Endodermal cell (in vitro differentiated cells): Measurements from ENCODE around the gene PLEKHM2. TPM values are rescaled to one million over a fixed set of nuclear protein-coding genes. Genes with fewer than 3 reads are reported as not detected.
"Not testable (repeated sequence)": the region's sequence is repeated elsewhere in the genome, so short reads cannot be mapped to it uniquely, and the experiment has no call there.

ENCODE experiments used
- DNase-seq: peaks from one replicate; pipeline ENCODE4 v3.0.0-alpha.2; 2017
- H3K27ac ChIP-seq: 2 replicates; pipeline ENCODE4 v1.5.1; 2013; ENCODE audit warnings: mild to moderate bottlenecking, low read depth, low read length, moderate library complexity
- H3K27me3 ChIP-seq: 2 replicates; pipeline ENCODE4 v1.6.1; 2013; ENCODE audit warnings: mild to moderate bottlenecking, low read length, moderate library complexity; ENCODE audit not compliant: insufficient read depth, control insufficient read depth, poor library complexity, severe bottlenecking
- H3K36me3 ChIP-seq: 2 replicates; pipeline ENCODE4 v1.7.0; 2013; ENCODE audit warnings: mild to moderate bottlenecking, low read length, moderate library complexity; ENCODE audit not compliant: control insufficient read depth, insufficient read depth
- H3K4me1 ChIP-seq: one replicate; pipeline ENCODE4 v1.7.0; 2013; ENCODE audit warnings: low read length; ENCODE audit not compliant: control insufficient read depth, insufficient read depth
- H3K4me3 ChIP-seq: 2 replicates; pipeline ENCODE4 v1.5.1; 2013; ENCODE audit warnings: mild to moderate bottlenecking, low read length, moderate library complexity
- H3K9ac ChIP-seq: 2 replicates; pipeline ENCODE4 v1.6.1; 2013; ENCODE audit warnings: mild to moderate bottlenecking, low read length, moderate library complexity; ENCODE audit not compliant: poor library complexity, severe bottlenecking; ENCODE audit errors: extremely low read depth
- H3K9me3 ChIP-seq: 2 replicates; pipeline ENCODE4 v1.6.1; 2013; ENCODE audit warnings: mild to moderate bottlenecking, low read length, moderate library complexity; ENCODE audit not compliant: control insufficient read depth
- H3K27ac Mint-ChIP-seq: 2 replicates; pipeline ENCODE4 v1.8.0; 2020; ENCODE audit warnings: mixed read lengths
- H3K27me3 Mint-ChIP-seq: 2 replicates; pipeline ENCODE4 v1.8.0; 2021; ENCODE audit warnings: mild to moderate bottlenecking, mixed read lengths; ENCODE audit not compliant: insufficient read depth
- H3K36me3 Mint-ChIP-seq: 2 replicates; pipeline ENCODE4 v1.8.0; 2020; ENCODE audit warnings: low read depth, mixed read lengths
- H3K4me1 Mint-ChIP-seq: 2 replicates; pipeline ENCODE4 v1.8.0; 2020; ENCODE audit warnings: mixed read lengths
- H3K4me3 Mint-ChIP-seq: 2 replicates; pipeline ENCODE4 v1.8.0; 2020; ENCODE audit warnings: mild to moderate bottlenecking, moderate library complexity, mixed read lengths
- H3K9me3 Mint-ChIP-seq: 2 replicates; pipeline ENCODE4 v1.8.0; 2020; ENCODE audit warnings: mild to moderate bottlenecking, mixed read lengths
- CTCF ChIP-seq: fragments of 200-600 bp; sonication (generic); conservative IDR thresholded peaks from 2 replicates; pipeline ENCODE4 v1.5.0; 2021; ENCODE audit warnings: antibody characterized with exemption, mild to moderate bottlenecking
- WGBS, 2 experiments: methylation state at CpG; one replicate each; pipeline versions ENCODE4 v1.1.5 to v1.1.7; 2013; ENCODE audit warnings: missing lambda C conversion rate in 2 of 2, mixed read lengths in 1 of 2; ENCODE audit not compliant: insufficient coverage in 1 of 2, insufficient read length in 1 of 2; 5-methylcytosine and 5-hydroxymethylcytosine counted together
- total RNA-seq, 2 donors: library from RNA; stranded (reverse); fragmentation: NEBNext Ultra II Directional in 1 of 2; extraction: Animal tissue kit (Norgen Biotek cat#: 25700) in 1 of 2; gene quantifications; 2 replicates in 1 of 2; 3 replicates in 1 of 2; pipeline ENCODE4 v1.2.1, GENCODE V29; 2021

Gene PLEKHM2
- total RNA-seq, 2 donors from 2014 or later, result 46.9 to 50.4 TPM

DNA sequence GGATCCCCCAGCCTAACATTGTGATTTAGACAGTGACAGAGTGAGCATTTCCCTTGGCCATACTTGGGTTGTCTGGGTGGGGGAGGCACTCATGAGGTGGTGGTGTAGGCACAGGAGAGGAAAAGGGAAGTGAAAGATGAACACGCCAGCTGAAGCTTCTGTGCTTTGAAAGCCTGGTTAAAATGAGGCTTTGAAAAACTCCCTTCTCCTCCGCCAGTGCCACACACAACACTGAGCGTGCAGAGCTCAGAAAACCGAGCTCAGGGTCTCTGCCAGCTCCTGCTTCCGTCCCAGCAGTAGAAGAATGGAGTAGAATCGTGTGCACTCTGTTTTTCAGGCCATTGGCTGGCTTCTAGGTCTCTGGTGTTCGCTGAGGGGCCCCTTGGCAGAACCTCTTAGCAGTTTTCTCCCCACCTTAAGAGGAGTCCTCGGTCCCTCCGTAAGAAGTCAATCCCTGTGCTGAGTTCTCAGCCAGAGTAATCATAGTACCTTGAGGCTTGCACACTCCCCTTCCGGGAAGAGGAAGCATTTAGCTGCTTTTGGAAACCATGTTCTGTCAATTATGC, 12.9 kb downstream of the PLEKHM2 start:
- Histone ChIP-seq H3K27ac (no peak overlapping the region), H3K9ac (no peak overlapping the region), H3K27me3 (no peaks in the 10 kb centered on the region), H3K4me1 (no peaks in the 10 kb centered on the region), H3K4me3 (no peak overlapping the region), H3K36me3 (peaks cover 5% of the 10 kb centered on the region), H3K9me3 (no peaks in the 10 kb centered on the region)
- Mint-ChIP-seq H3K4me1 (peaks cover 2% of the 10 kb centered on the region), H3K27ac (no peak overlapping the region), H3K9me3 (no peaks in the 10 kb centered on the region), H3K4me3 (no peak overlapping the region), H3K36me3 (peaks cover 23% of the 10 kb centered on the region), H3K27me3 (no peaks in the 10 kb centered on the region)
- no peak for DNase-seq
- no peak for TF ChIP-seq CTCF
- WGBS, 2 experiments, result 92 to 95% methylated on average over 8 to 10 of the region's 10 CpGs

- Histone ChIP-seq H3K9me3 (no peaks in the 10 kb centered on the region), H3K4me3 (no peak overlapping the region), H3K36me3 (peaks cover 5% of the 10 kb centered on the region), H3K4me1 (no peaks in the 10 kb centered on the region), H3K27me3 (no peaks in the 10 kb centered on the region), H3K9ac (no peak overlapping the region), H3K27ac (no peak overlapping the region)
- Mint-ChIP-seq H3K9me3 (no peaks in the 10 kb centered on the region), H3K4me3 (no peak overlapping the region), H3K27me3 (no peaks in the 10 kb centered on the region), H3K27ac (no peak overlapping the region), H3K36me3 (peaks cover 27% of the 10 kb centered on the region), H3K4me1 (no peaks in the 10 kb centered on the region)
- WGBS, 2 experiments, result 83 to 100% methylated on average over 1 to 2 of the region's 2 CpGs
- DNase-seq, result no peak
- no peak for TF ChIP-seq CTCF
These were observed 14.1 kb downstream of the PLEKHM2 start for GRCh38 chr1:15698201-15698600.

DNA sequence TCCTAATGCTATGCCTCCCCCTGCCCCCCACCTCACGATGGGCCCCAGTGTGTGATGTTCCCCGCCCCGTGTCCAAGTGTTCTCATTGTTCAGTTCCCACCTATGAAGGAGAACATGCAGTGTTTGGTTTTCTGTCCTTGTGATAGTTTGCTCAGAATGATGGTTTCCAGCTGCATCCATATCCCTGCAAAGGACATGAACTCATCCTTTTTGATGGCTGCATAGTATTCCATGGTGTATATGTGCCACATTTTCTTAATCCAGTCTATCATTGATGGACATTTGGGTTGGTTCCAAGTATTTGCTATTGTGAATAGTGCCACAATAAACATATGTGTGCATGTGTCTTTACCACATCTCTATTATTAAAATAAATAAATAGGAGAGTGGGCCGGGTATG, 15.2 kb downstream of the PLEKHM2 start:
- not testable (repeated sequence) for H3K36me3 ChIP-seq, H3K4me1 ChIP-seq, H3K27me3 Mint-ChIP-seq, H3K27me3 ChIP-seq, H3K27ac ChIP-seq, H3K4me3 ChIP-seq, H3K27ac Mint-ChIP-seq, H3K4me3 Mint-ChIP-seq, DNase-seq, H3K4me1 Mint-ChIP-seq, H3K9me3 Mint-ChIP-seq, H3K9ac ChIP-seq, H3K9me3 ChIP-seq
- WGBS, 2 experiments, result 92 to 100% methylated on average over 3 of the region's 4 CpGs
- peaks cover 27% of the 10 kb centered on the region for H3K36me3 Mint-ChIP-seq

DNA sequence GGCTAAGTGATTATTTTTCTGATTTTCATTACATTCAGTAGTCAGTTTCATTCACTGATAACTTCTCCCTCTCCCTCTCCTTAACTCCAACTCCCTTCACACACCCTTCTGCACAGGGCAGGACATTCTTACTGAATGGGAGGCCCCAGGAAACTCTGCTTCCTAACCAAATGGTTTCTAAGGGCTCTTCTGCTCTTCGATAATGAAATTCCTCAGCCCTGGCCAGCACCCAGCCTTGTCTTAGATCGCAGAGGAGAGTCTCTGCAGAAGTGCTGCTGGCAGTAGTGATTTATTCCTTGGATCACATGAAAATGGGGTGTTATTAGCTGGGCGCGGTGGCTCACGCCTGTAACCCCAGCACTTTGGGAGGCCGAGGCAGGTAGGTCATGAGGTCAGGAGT, 16.4 kb downstream of the PLEKHM2 start:
- no peak overlapping the region for H3K4me3 ChIP-seq
- Mint-ChIP-seq H3K4me3 (no peak overlapping the region), H3K27ac (peak overlapping the region; percentile 37), H3K9me3 (no peaks in the 10 kb centered on the region), H3K4me1 (no peaks in the 10 kb centered on the region), H3K27me3 (no peaks in the 10 kb centered on the region), H3K36me3 (peaks cover 35% of the 10 kb centered on the region)
- DNase-seq, result no peak
- peaks cover 7% of the 10 kb centered on the region for H3K36me3 ChIP-seq
- H3K4me1 ChIP-seq, result no peaks in the 10 kb centered on the region
- no peaks in the 10 kb centered on the region for H3K9me3 ChIP-seq
- H3K9ac ChIP-seq, result no peak overlapping the region
- no peak overlapping the region for H3K27ac ChIP-seq
- WGBS, 2 experiments, result 98% methylated on average over 5 to 6 of the region's 6 CpGs
- H3K27me3 ChIP-seq, result no peaks in the 10 kb centered on the region
- TF ChIP-seq CTCF, result no peak
